Panc1 (cell line): ENCODE data around the gene TF. TPM values are rescaled to one million over a fixed set of nuclear protein-coding genes. Genes with fewer than 3 reads are reported as not detected.

ENCODE experiments used
- ATAC-seq: fragments of 200-7000 bp; cut with Tn5 transposase; 2 replicates; pipeline ENCODE4 v1.9.1; 2020; ENCODE audit warnings: mild to moderate bottlenecking, moderate library complexity
- BruUV-seq: library from RNA; stranded (reverse); fragments of 400-500 nt; replicated peaks from 2 replicates; lab custom pipeline; 2021; lab: Mats Ljungman, UMichigan
- CTCF ChIA-PET: fragments of 300-600 bp; sonication (Branson Sonifier 250); formaldehyde crosslinking; loops from one replicate; lab custom pipeline; 2022; ENCODE audit warnings: antibody characterized with exemption; lab: Charles Lee
- POLR2A ChIA-PET: fragments of 300-600 bp; sonication (Branson Sonifier 250); formaldehyde crosslinking; loops from one replicate; lab custom pipeline; 2022; ENCODE audit warnings: antibody characterized with exemption; lab: Charles Lee
- DNase-seq: peaks from one replicate; pipeline ENCODE4 v3.0.0-alpha.2; 2010; ENCODE audit warnings: low read depth, low spot score
- H3K27ac ChIP-seq: 2 replicates; pipeline ENCODE4 v1.5.1; 2011; ENCODE audit warnings: mild to moderate bottlenecking, low read length, inconsistent platforms
- H3K27me3 ChIP-seq: fragments of 200-500 bp; sonication (Bioruptor generic); 2 replicates; pipeline ENCODE4 v1.6.0; 2014; ENCODE audit warnings: low read length, inconsistent platforms; ENCODE audit not compliant: control insufficient read depth, insufficient read depth
- H3K36me3 ChIP-seq: fragments of 200-500 bp; sonication (Bioruptor generic); 2 replicates; pipeline ENCODE4 v1.5.1; 2014; ENCODE audit warnings: inconsistent platforms, mild to moderate bottlenecking, low read length, moderate library complexity; ENCODE audit not compliant: control insufficient read depth, insufficient read depth
- H3K4me1 ChIP-seq: 2 replicates; pipeline ENCODE4 v1.5.1; 2011; ENCODE audit warnings: inconsistent platforms, mild to moderate bottlenecking, low read length, moderate library complexity; ENCODE audit not compliant: control insufficient read depth, insufficient read depth
- H3K4me3 ChIP-seq, 2 experiments: 2 replicates each; pipeline ENCODE4 v1.5.1; 2011 to 2012; ENCODE audit warnings: low read depth in 2 of 2, low read length in 2 of 2, mild to moderate bottlenecking in 2 of 2, inconsistent platforms in 1 of 2, moderate library complexity in 1 of 2
- H3K9me3 ChIP-seq: fragments of 200-500 bp; sonication (Bioruptor generic); 2 replicates; pipeline ENCODE4 v1.5.1; 2014; ENCODE audit warnings: low read depth, mild to moderate bottlenecking, inconsistent platforms, low read length, moderate library complexity; ENCODE audit not compliant: control insufficient read depth, insufficient read depth
- CTCF ChIP-seq: fragments of 450-650 bp; IDR thresholded peaks from 2 replicates; pipeline ENCODE4 v1.5.1; 2017; ENCODE audit warnings: mild to moderate bottlenecking
- POLR2AphosphoS5 ChIP-seq: IDR thresholded peaks from 2 replicates; pipeline ENCODE4 v1.6.1; 2012; ENCODE audit warnings: mild to moderate bottlenecking, low read depth, low read length, moderate library complexity
- REST ChIP-seq, 2 experiments: IDR thresholded peaks; 2 replicates each; pipeline ENCODE4 v1.6.1; 2011 to 2012; ENCODE audit warnings: low read depth in 2 of 2, control low read depth in 1 of 2, low read length in 1 of 2, mild to moderate bottlenecking in 1 of 2, moderate library complexity in 1 of 2; ENCODE audit not compliant: insufficient read depth in 1 of 2
- SIN3A ChIP-seq: IDR thresholded peaks from 2 replicates; pipeline ENCODE4 v1.6.1; 2012; ENCODE audit warnings: low read depth, mild to moderate bottlenecking, low read length, moderate library complexity, borderline replicate concordance; ENCODE audit not compliant: insufficient read depth
- TCF7L2 ChIP-seq: IDR thresholded peaks from 2 replicates; pipeline ENCODE4 v1.6.1; 2011; ENCODE audit warnings: mild to moderate bottlenecking, low read depth, low read length, inconsistent platforms
- in situ Hi-C: cut with HindIII; loops from 2 replicates; pipeline ENCODE4 v1.10.0; 2016; ENCODE audit warnings: low sequenced_read_pairs, low pct_unique_long_range_greater_than_20kb
- intact Hi-C: fragments of 100-400 bp; cut with micrococcal nuclease; formaldehyde crosslinking; loops from one replicate; pipeline ENCODE4 v1.10.0; 2022; ENCODE audit not compliant: unreplicated experiment
- total RNA-seq: library from RNA; stranded (reverse); gene quantifications from one replicate; pipeline ENCODE4 v1.2.1, GENCODE V29; 2021; ENCODE audit not compliant: unreplicated experiment

TF gene
- total RNA-seq, 1 experiment from 2014 or later: 9.5 TPM

GRCh38 chr3:133760916-133761315, 14.7 kb downstream of the TF start:
- Histone ChIP-seq H3K4me3 (no peak overlapping the region), H3K27me3 (peaks cover 14% of the 10 kb centered on the region), H3K36me3 (no peaks in the 10 kb centered on the region), H3K27ac (no peak overlapping the region), H3K9me3 (no peaks in the 10 kb centered on the region), H3K4me1 (no peaks in the 10 kb centered on the region)
- no peak for ATAC-seq
- no peak for DNase-seq
- ChIA-PET CTCF (no interaction called here), POLR2A (no interaction called here)
- in situ Hi-C loops (no loop called here), intact Hi-C loops (no loop called here)
- TF ChIP-seq TCF7L2 (no peak), POLR2AphosphoS5 (no peak), REST (IDR thresholded peaks at IDR 0.05; ENCODE audit: insufficient read depth in 1 of 2, low read depth in 2 of 2, low read length in 1 of 2) (no peak), CTCF (no peak), SIN3A (no peak)
- BruUV-seq: no TSS peak

- CTCF ChIA-PET: no interaction called here
- no peak for ATAC-seq
- Histone ChIP-seq H3K9me3 (no peaks in the 10 kb centered on the region), H3K27ac (no peak overlapping the region), H3K4me3 (no peak overlapping the region), H3K27me3 (peaks cover 14% of the 10 kb centered on the region), H3K4me1 (no peaks in the 10 kb centered on the region), H3K36me3 (no peaks in the 10 kb centered on the region)
- intact Hi-C loops (no loop called here), in situ Hi-C loops (no loop called here)
- POLR2A ChIA-PET: no interaction called here
- no peak for TF ChIP-seq REST (IDR thresholded peaks at IDR 0.05; ENCODE audit: insufficient read depth in 1 of 2, low read depth in 2 of 2, low read length in 1 of 2)
- TF ChIP-seq POLR2AphosphoS5: no peak
- no peak for TF ChIP-seq SIN3A
- no peak for TF ChIP-seq TCF7L2
- TF ChIP-seq CTCF: no peak
- DNase-seq: no peak
- BruUV-seq: no TSS peak
Observed at GRCh38 chr3:133761605-133762484, 15.7 kb downstream of the TF start.
